Osteocyte (in vitro differentiated cells): Measurements from ENCODE around the gene ABL1. TPM values are rescaled to one million over a fixed set of nuclear protein-coding genes. Genes with fewer than 3 reads are reported as not detected.
A peak's percentile ranks its signal among the peaks of the same experiment; 100 is the strongest.
"Not testable (repeated sequence)": the region's sequence is repeated elsewhere in the genome, so short reads cannot be mapped to it uniquely, and the experiment has no call there.

ENCODE experiments used
- DNase-seq: peaks from one replicate; pipeline ENCODE4 v3.0.0; 2021; ENCODE audit warnings: mixed read lengths; ENCODE audit not compliant: unreplicated experiment; ENCODE audit errors: extremely low spot score
- H3K27ac Mint-ChIP-seq: one replicate; pipeline ENCODE4 v1.8.0; 2021; ENCODE audit warnings: mild to moderate bottlenecking, mixed read lengths; ENCODE audit not compliant: unreplicated experiment
- H3K27me3 Mint-ChIP-seq: one replicate; pipeline ENCODE4 v1.8.0; 2021; ENCODE audit warnings: mixed read lengths; ENCODE audit not compliant: unreplicated experiment
- H3K36me3 Mint-ChIP-seq: one replicate; pipeline ENCODE4 v1.8.0; 2021; ENCODE audit warnings: mixed read lengths; ENCODE audit not compliant: unreplicated experiment
- H3K4me1 Mint-ChIP-seq: one replicate; pipeline ENCODE4 v1.8.0; 2021; ENCODE audit warnings: mixed read lengths; ENCODE audit not compliant: unreplicated experiment
- H3K4me3 Mint-ChIP-seq: one replicate; pipeline ENCODE4 v1.8.0; 2021; ENCODE audit warnings: mild to moderate bottlenecking, moderate library complexity, mixed read lengths; ENCODE audit not compliant: unreplicated experiment
- H3K9me3 Mint-ChIP-seq: one replicate; pipeline ENCODE4 v1.8.0; 2021; ENCODE audit warnings: mixed read lengths; ENCODE audit not compliant: unreplicated experiment
- CTCF ChIP-seq: fragments of 200-600 bp; sonication (generic); IDR thresholded peaks from 2 replicates; pipeline ENCODE4 v1.5.0; 2021; ENCODE audit warnings: antibody characterized with exemption, mild to moderate bottlenecking, moderate library complexity
- total RNA-seq: library from RNA; stranded (reverse); gene quantifications from 2 replicates; pipeline ENCODE4 v1.2.1, GENCODE V29; 2021

The ABL1 gene
- total RNA-seq, 1 donor from 2014 or later = 101 TPM

GRCh38 chr9:130847306-130848217 lies 12.5 kb downstream of the ABL1 start:
- Mint-ChIP-seq H3K27me3 (no peaks in the 10 kb centered on the region), H3K27ac (peak overlapping the region; percentile 97), H3K4me1 (peaks cover 72% of the 10 kb centered on the region), H3K4me3 (peak overlapping the region; percentile 65), H3K36me3 (peaks cover 2% of the 10 kb centered on the region), H3K9me3 (no peaks in the 10 kb centered on the region)
- TF ChIP-seq CTCF = peak; percentile 32
- DNase-seq = no peak

DNA sequence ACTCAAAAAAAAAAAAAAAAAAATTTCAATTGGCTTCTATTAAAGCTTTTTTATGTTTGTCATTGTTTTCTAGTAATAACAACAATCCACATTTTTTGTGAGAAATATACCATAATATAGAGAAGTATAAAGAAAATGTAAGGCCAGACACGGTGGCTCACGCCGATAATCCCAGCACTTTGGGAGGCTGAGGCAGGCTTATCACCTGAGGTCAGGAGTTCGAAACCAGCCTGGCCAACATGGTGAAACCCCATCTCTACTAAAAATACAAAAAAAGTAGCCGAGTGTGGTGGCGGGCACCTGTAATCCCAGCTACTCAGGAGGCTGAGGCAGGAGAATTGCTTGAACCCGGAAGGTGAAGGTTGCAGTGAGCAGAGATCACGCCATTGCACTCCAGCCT lies 13.5 kb downstream of the ABL1 start:
- H3K27ac Mint-ChIP-seq = peak overlapping the region; percentile 97
- H3K27me3 Mint-ChIP-seq, H3K9me3 Mint-ChIP-seq, DNase-seq, H3K4me3 Mint-ChIP-seq, H3K36me3 Mint-ChIP-seq: not testable (repeated sequence)
- peaks cover 64% of the 10 kb centered on the region for H3K4me1 Mint-ChIP-seq

DNA sequence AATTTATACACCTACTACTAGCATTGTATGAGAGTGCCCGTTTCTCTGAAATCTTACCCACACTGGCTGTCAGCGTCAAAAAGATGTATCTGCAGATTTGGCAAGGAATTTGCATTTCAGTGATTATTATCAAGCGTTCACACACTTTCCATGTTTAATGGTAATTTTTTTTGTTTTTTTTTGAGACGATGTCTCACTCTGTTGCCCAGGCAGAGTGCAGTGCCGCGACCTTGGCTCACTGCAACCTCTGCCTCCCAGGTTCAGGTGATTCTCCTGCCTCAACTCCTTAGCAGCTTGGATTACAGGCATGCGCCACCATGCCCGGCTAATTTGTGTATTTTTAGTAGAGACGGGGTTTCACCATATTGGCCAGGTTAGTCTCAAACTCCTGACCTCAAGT lies 14.3 kb downstream of the ABL1 start:
- H3K36me3 Mint-ChIP-seq = peaks cover 5% of the 10 kb centered on the region
- no peaks in the 10 kb centered on the region for H3K27me3 Mint-ChIP-seq
- H3K27ac Mint-ChIP-seq = peak overlapping the region; percentile 97
- no peak overlapping the region for H3K4me3 Mint-ChIP-seq
- no peaks in the 10 kb centered on the region for H3K9me3 Mint-ChIP-seq
- H3K4me1 Mint-ChIP-seq = peaks cover 61% of the 10 kb centered on the region
- no peak for TF ChIP-seq CTCF
- no peak for DNase-seq

DNA sequence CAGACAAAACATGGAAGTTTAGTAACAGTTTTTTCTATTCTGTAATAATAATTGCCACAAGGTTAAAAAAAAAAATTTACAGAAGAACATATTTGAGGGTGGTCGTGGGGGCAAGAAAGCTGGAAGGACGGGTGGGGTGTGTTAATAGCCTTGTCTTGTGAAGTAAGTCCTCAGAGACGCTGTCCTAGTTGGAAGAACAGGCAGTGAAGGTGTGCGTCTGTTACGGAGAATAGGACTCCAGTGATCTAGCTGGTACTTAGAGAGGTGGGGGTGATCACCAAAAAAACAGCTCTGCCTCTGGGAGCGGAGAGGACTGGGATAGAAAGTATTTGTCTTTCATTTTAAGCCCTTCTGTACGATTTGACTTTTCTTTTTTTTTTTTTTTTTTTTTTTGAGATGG lies 17.7 kb downstream of the ABL1 start:
- Mint-ChIP-seq H3K4me3 (no peak overlapping the region), H3K27me3 (no peaks in the 10 kb centered on the region), H3K27ac (no peak overlapping the region), H3K36me3 (peaks cover 27% of the 10 kb centered on the region), H3K9me3 (no peaks in the 10 kb centered on the region), H3K4me1 (peaks cover 40% of the 10 kb centered on the region)
- DNase-seq = no peak
- TF ChIP-seq CTCF = no peak

- Mint-ChIP-seq H3K27ac (peak overlapping the region; percentile 54), H3K27me3 (no peaks in the 10 kb centered on the region), H3K4me3 (no peak overlapping the region), H3K4me1 (peaks cover 44% of the 10 kb centered on the region), H3K36me3 (peaks cover 27% of the 10 kb centered on the region), H3K9me3 (no peaks in the 10 kb centered on the region)
- no peak for TF ChIP-seq CTCF
- no peak for DNase-seq
Observed at GRCh38 chr9:130854092-130854491, 19.0 kb downstream of the ABL1 start.
